Kidney (tissue), 14 donors: ENCODE measurements around the gene CAT. TPM values are rescaled to one million over a fixed set of nuclear protein-coding genes. Genes with fewer than 3 reads are reported as not detected.

Experiments used
- DNase-seq, 5 donors: peaks; one replicate each; pipeline ENCODE4 v3.0.0-alpha.2; 2013 to 2020
- FAIRE-seq: peaks from 2 replicates; lab custom pipeline; 2012; peaks lifted over from hg19 to GRCh38; lab: Jason Lieb, UNC
- H3K27ac ChIP-seq, 2 donors: one replicate each; pipeline ENCODE4 v1.7.0; 2013; ENCODE audit warnings: low read depth in 2 of 2, low read length in 2 of 2, inconsistent platforms in 1 of 2
- H3K27me3 ChIP-seq: one replicate; pipeline ENCODE4 v1.7.1; 2013; ENCODE audit warnings: low read length, inconsistent platforms; ENCODE audit not compliant: control insufficient read depth, insufficient read depth
- H3K36me3 ChIP-seq, 3 donors: one replicate each; pipeline versions ENCODE4 v1.7.0 to v1.7.1; 2013; ENCODE audit warnings: low read length in 3 of 3, control low read depth in 1 of 3, inconsistent platforms in 1 of 3; ENCODE audit not compliant: insufficient read depth in 3 of 3, control insufficient read depth in 2 of 3
- H3K4me1 ChIP-seq, 3 donors: one replicate each; pipeline versions ENCODE4 v1.7.0 to v1.7.1; 2013; ENCODE audit warnings: low read length in 3 of 3, inconsistent platforms in 1 of 3, low read depth in 1 of 3; ENCODE audit not compliant: control insufficient read depth in 2 of 3, insufficient read depth in 2 of 3
- H3K4me3 ChIP-seq, 3 donors: one replicate each; pipeline versions ENCODE4 v1.7.0 to v1.8.1; 2013; ENCODE audit warnings: low read length in 3 of 3, control low read depth in 1 of 3, inconsistent platforms in 1 of 3
- H3K9ac ChIP-seq, 3 donors: one replicate each; pipeline versions ENCODE4 v1.7.0 to v1.7.1; 2013; ENCODE audit warnings: low read length in 3 of 3, control low read depth in 1 of 3, inconsistent platforms in 1 of 3
- H3K9me3 ChIP-seq, 3 donors: one replicate each; pipeline versions ENCODE4 v1.7.0 to v1.7.1; 2013; ENCODE audit warnings: low read length in 3 of 3, control low read depth in 1 of 3, inconsistent platforms in 1 of 3; ENCODE audit not compliant: control insufficient read depth in 2 of 3, insufficient read depth in 1 of 3
- intact Hi-C: fragments of 100-400 bp; cut with DNase I; formaldehyde crosslinking; loops from one replicate; pipeline ENCODE4 v1.11.1; 2022
- polyA plus RNA-seq: library from polyadenylated mRNA; stranded (reverse); fragments of 350-450 nt; fragmentation: Illumina TruSeq; extraction: RNeasy Lipid Tissue Mini Kit (QIAGEN cat#74804); gene quantifications from one replicate; pipeline ENCODE4 v1.2.3, GENCODE V29; 2014; ENCODE audit warnings: low read depth, low replicate concordance; ENCODE audit not compliant: insufficient read depth
- total RNA-seq: library from RNA; stranded (reverse); fragmentation: NEBNext Ultra II Directional; extraction: Animal tissue kit (Norgen Biotek cat#: 25700); gene quantifications from one replicate; pipeline ENCODE4 v1.2.1, GENCODE V29; 2021
- TF ChIP-seq, protein P1 (sequence below): IDR thresholded peaks from 3 replicates; pipeline ENCODE4 v1.5.1; 2012; ENCODE audit warnings: mild to moderate bottlenecking, moderate library complexity, borderline replicate concordance; ENCODE audit not compliant: insufficient read depth; ENCODE audit errors: extremely low read depth
- donor health status: control.
- donor health status: control.
- donor health status: control.
- donor health status: control.
- donor health status: control.
- donor health status: DM: yes; HTN: yes; CAD: no.
- donor health status: Normal renal cell carcinoma (clear cell type).

Gene CAT
- total and polyA plus RNA-seq, 2 donors from 2014 or later, result 84.4 to 208 TPM

DNA sequence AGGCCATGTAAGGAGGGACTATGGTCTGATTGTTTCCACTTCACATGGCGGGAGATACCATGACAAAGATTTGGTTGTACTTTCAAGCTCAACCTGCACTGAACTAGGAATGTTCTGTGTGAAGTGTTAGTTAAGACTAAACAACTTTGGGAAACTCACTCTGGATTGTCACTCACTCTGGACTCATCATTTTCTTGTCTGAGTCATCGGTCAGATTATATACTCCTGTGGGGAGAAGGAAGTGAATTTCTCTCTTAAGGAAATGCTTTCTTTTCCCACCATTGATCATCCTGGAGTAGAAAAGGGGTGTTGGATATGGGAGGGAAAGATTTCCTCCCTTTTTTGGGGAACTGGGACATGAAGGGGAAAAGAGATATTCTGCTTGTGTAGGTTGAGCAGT lies 26.9 kb upstream of the CAT start:
- FAIRE-seq (no peak), DNase-seq (no peak)
- no peaks in the 10 kb centered on the region for H3K27me3 ChIP-seq
- intact Hi-C loops, result no loop called here
- TF ChIP-seq, protein P1, sequence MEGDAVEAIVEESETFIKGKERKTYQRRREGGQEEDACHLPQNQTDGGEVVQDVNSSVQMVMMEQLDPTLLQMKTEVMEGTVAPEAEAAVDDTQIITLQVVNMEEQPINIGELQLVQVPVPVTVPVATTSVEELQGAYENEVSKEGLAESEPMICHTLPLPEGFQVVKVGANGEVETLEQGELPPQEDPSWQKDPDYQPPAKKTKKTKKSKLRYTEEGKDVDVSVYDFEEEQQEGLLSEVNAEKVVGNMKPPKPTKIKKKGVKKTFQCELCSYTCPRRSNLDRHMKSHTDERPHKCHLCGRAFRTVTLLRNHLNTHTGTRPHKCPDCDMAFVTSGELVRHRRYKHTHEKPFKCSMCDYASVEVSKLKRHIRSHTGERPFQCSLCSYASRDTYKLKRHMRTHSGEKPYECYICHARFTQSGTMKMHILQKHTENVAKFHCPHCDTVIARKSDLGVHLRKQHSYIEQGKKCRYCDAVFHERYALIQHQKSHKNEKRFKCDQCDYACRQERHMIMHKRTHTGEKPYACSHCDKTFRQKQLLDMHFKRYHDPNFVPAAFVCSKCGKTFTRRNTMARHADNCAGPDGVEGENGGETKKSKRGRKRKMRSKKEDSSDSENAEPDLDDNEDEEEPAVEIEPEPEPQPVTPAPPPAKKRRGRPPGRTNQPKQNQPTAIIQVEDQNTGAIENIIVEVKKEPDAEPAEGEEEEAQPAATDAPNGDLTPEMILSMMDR, result no peak
- H3K27ac ChIP-seq, result no peak overlapping the region
- H3K4me1 ChIP-seq, result peaks cover 0 to 9% (median 0%) of the 10 kb centered on the region in 3 donors
- H3K9ac ChIP-seq, result no peak overlapping the region
- peaks cover 0 to 4% (median 0%) of the 10 kb centered on the region in 3 donors for H3K9me3 ChIP-seq
- H3K4me3 ChIP-seq, result no peak overlapping the region
- no peaks in the 10 kb centered on the region for H3K36me3 ChIP-seq

DNA sequence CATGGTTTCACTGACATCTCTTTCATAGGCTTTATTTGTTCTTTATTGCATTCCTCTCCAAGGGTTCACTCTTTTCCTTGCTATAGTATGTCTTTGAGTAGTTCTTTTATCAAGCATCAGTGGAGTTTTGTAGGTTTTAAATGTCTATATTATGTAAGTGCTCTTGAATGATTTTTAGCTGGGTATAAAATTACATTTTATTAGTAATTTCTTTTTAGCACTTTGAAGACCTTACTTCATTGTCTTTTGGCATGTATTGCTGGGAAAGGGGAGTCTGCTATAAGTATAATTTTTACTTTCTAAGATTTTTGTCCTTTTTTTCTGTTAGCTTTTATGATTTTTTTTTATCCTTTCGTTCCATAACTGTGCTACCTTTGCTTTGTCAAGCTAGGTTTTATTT lies 25.5 kb upstream of the CAT start:
- intact Hi-C loops, result no loop called here
- H3K27me3 ChIP-seq, result no peaks in the 10 kb centered on the region

DNA sequence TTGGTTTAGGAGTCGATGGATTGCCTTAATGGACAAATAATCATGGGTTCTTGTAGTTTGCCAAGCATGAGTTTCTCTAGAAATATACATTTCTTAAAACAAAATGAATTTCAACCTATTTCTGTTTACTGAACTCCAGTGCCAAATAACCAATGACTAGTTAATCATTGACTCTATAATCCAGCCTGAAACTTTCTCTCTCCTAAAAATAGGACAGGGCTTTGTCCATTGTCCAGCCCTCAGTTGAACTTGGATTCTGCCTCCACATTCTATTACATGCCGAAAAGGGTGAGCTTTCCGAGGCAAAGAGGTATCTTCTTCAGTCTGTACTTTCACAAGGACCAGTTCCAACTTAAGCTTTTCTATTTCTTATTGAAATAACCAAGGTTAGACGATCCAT lies 23.2 kb upstream of the CAT start:
- intact Hi-C loops, result no loop called here
- H3K9me3 ChIP-seq, result peaks cover 0 to 4% (median 0%) of the 10 kb centered on the region in 3 donors
- H3K9ac ChIP-seq, result no peak overlapping the region
- H3K4me1 ChIP-seq, result peaks cover 0 to 12% (median 2%) of the 10 kb centered on the region in 3 donors
- FAIRE-seq (no peak), DNase-seq (no peak)
- no peaks in the 10 kb centered on the region for H3K27me3 ChIP-seq
- no peaks in the 10 kb centered on the region for H3K36me3 ChIP-seq
- peak overlapping the region in 1 of 3 donors; percentile 18 for H3K4me3 ChIP-seq
- TF ChIP-seq, protein P1, result no peak
- no peak overlapping the region for H3K27ac ChIP-seq

More for the DNA sequence above, 25.5 kb upstream of the CAT start:
- Histone ChIP-seq H3K9me3 (peaks cover 0 to 4% (median 0%) of the 10 kb centered on the region in 3 donors), H3K27ac (no peak overlapping the region), H3K36me3 (no peaks in the 10 kb centered on the region), H3K9ac (no peak overlapping the region), H3K4me3 (no peak overlapping the region), H3K4me1 (peaks cover 0 to 10% (median 0%) of the 10 kb centered on the region in 3 donors)
- no peak for FAIRE-seq
- TF ChIP-seq, protein P1, result no peak
- no peak for DNase-seq

DNA sequence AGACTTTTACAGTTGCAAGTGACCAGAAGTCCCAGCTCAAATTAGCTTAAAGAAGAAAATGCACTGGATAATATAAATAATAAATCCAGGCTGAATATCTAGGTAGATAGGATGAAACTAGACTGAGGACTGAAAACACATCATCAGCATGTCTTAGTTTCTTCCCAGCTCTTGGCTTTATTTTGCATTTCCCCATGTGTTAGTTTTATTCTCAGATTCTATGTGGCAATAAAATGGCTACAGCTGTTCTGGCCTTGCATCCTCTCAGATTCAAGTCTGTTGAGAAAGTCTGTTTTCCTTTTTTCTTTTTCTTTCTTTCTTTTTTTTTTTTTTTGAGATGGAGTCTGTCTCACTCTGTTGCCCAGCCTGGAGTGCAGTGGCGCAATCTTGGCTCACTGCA lies 22.6 kb upstream of the CAT start:
- H3K9ac ChIP-seq, result no peak overlapping the region
- no peak overlapping the region for H3K27ac ChIP-seq
- no peaks in the 10 kb centered on the region for H3K36me3 ChIP-seq
- peaks cover 0 to 4% (median 0%) of the 10 kb centered on the region in 3 donors for H3K9me3 ChIP-seq
- H3K4me3 ChIP-seq, result peak overlapping the region in 1 of 3 donors; percentile 18
- DNase-seq (no peak), FAIRE-seq (no peak)
- H3K4me1 ChIP-seq, result peaks cover 0 to 12% (median 2%) of the 10 kb centered on the region in 3 donors
- no peaks in the 10 kb centered on the region for H3K27me3 ChIP-seq
- TF ChIP-seq, protein P1, result no peak
- intact Hi-C loops, result no loop called here
